GM21526 (cell line): ENCODE measurements around the gene PWP2.
"Not testable (repeated sequence)": the region's sequence is repeated elsewhere in the genome, so short reads cannot be mapped to it uniquely, and the experiment has no call there.

Experiments
- ATAC-seq: cut with Tn5 transposase; IDR thresholded peaks from one replicate; pipeline ENCODE4 v1.9.1; 2021; ENCODE audit warnings: moderate library complexity; ENCODE audit not compliant: unreplicated experiment, low FRiP score

PWP2 gene

GRCh38 chr21:44082648-44083440, 24.4 kb upstream of the PWP2 start:
- no peak for ATAC-seq

GRCh38 chr21:44083631-44084291, 23.4 kb upstream of the PWP2 start:
- ATAC-seq = no peak

DNA sequence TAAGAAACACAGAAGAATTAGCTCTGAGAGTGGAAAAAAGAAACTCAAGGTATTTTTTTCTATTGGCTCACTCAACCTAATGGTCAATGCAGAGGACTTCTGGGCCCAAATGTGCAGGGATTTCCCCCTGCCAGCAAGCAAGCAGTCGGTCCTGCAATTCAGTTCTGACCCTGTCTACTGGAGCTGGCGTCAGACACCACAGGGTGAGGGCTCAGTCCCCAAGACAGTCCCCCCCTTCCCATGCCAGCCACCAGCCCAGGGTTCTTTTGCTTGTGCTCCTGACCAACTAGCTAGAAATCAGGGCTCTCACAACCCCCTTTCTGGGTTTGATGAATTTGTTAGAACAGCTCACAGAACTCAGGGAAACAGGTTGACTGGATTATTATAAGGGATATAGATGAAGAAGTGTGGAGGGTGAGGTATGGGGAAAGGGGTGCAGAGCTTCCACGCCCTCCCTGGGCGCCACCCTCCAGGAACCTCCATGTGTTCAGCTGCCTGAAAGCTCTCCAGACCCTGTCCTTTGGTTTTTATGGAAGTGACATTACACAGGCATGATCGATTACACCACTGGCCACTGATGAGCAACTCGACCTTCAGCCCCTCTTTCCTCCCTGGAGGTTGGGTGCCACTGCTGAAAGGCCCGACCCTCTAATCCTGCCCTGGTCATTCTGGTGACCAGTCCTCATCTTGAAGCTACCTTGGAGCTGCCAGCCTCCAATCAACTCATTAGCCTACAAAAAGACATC, 22.5 kb upstream of the PWP2 start:
- ATAC-seq = no peak

- no peak for ATAC-seq
Measured at GRCh38 chr21:44085491-44086321, 21.5 kb upstream of the PWP2 start.

- no peak for ATAC-seq
Measured at GRCh38 chr21:44086636-44087425, 20.4 kb upstream of the PWP2 start.

DNA sequence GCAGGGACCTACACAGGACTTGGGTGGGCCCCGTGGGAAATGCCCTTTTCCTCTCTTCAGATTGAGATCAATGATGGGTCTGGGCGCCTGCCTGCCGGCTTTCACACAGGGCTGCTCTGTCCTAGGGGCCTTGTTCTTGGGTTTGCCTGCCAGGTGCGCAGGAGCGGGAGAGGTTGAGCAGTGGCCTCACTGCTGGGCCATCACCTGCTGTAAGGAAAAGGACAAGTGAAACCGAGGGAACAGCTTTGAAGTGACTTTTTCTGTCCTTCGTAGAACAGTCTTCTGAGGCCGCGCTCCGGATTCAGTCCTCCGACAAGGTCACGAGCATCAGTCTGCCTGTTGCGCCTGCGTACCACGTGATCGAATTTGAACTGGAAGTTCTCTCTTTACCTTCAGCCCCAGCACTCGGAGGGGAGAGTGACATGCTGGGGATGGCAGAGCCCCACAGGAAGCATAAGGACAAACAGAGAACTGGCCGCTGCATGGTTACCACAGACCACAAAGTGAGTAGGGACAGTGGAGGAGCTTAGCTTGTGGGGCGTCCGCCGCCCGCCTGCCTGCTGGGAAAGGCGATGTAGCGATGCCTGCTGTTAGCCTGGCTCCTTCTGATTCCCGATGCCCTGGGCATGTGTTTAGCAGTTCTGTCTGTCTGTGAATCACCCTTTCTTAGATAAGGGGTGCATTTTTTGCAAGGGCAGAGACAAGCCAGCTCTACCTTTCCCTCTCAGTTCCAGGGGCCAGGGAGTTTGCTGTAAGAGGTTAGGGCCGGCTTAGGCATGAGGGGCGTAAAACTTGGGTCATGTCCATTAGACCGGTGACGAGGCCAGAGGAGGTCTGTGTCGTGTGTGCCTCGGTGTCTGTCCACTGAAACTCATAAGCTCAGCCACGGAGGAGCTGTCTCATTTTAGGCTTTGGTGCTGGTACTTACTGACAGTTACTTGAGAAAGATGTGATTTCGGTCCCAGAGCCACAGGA, 19.5 kb upstream of the PWP2 start:
- ATAC-seq = no peak

DNA sequence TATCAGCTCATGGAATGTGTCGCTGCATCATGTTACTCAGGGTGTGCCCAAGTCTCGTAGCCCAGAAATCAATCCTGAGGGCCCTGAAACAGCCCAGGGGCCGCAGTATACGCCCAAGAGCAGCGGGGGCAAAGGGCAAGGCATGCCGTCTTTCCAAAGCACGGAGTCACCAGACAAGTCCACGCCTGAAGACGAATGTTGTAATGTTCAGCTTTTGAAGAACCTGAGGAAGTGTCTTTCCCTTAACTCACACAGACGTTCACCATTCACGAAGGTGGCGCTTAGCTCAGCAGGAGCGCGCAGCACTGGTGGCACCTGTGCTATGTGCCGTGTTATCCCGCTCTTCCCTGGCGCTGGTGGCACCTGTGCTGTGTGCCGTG, 18.8 kb upstream of the PWP2 start:
- no peak for ATAC-seq

- no peak for ATAC-seq
Measured at GRCh38 chr21:44089001-44089911, 17.9 kb upstream of the PWP2 start.

DNA sequence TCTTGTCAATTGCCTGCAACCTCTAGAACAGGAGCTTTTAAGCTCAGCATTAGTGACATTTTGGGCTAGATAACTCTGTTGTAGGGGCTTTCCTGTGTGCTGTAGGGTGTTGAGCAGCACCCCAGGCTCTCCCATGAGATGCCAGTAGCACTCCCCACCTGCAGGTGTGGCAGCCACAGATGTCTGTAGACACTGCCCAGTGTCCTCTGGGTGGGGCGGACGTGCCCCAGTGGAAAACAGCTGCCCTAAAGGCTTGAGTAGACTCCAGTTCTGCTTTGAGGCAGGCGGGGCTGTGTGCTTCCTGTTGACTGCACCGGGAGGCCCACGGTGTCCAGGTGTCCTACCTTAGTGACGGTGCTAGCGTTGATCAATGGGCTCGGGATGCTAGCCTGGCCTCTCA, 16.9 kb upstream of the PWP2 start:
- no peak for ATAC-seq

DNA sequence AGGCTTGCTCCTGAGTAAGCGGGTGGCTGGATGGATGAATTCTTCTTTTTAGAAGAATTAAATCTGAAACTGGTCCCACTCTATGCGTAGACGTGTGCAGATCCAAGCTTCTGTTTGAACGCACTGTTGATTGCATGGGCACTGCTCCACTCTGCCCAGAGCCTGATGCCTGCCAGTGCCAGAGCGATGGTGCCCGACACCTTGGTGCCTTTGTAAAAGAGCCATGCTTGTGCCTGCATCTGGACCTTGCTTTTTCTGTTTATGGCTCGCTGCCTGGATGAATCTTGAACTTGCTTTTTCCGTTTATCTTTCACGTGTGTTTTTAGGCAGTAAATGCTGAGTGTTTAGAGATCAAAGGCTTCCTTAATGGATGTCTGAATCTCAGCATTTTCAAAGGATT, 15.0 kb upstream of the PWP2 start:
- ATAC-seq = no peak

DNA sequence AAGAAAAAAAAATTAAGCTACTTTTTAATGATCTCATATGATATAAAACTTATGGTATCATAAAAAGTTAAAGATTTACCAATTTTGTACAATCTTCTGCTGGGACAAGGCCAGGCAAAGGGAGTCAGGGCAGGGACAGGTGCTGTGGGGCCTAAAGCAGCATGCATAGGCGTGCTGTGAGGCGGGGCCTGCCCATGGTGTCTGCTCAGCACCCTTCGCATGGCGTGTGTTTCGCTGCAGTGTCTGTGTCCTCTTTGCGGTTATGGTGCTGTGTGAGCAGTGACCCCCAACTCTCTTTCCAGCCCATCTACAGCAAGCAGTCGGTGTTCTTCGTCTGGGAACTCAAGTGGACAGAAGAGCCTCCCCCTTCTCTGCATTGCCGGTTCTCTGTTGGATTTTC, 13.4 kb upstream of the PWP2 start:
- no peak for ATAC-seq

DNA sequence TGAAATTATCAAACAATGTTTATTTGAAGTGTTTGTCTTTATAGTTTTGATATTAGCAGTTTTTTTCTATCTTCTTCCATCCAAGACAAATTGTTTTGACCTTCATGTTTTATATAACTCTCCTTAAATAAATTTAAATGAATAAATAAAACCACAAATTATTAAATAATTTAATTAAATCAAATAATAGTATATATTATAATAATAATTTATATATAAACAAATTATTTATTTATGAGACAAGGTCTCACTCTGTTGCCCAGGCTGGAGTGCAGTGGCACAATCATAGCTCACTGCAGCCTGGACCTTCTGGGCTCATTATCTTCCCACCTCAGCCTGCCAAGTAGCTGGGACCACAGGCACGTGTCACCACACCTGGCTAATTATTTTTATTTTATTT, 12.4 kb upstream of the PWP2 start:
- ATAC-seq = no peak

DNA sequence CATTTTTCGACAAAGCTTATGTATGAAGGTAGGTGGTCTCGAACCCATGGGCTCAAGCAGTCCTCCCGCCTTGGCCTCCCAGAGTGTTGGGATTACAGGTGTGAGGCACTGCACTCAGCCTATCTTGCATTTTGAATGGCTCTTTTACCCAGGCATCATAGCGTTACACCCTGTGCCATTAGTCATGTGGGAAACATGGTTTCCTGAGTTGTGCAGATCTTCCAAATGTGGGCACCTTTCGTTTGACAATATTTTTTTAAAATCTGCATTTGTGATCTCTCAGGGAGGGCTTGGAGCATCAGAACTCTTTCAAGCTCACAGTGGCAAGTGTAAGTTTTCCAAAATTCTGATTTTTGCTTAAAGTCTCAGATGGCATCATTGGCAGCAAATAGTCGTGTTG, 8.7 kb upstream of the PWP2 start:
- ATAC-seq = not testable (repeated sequence)

DNA sequence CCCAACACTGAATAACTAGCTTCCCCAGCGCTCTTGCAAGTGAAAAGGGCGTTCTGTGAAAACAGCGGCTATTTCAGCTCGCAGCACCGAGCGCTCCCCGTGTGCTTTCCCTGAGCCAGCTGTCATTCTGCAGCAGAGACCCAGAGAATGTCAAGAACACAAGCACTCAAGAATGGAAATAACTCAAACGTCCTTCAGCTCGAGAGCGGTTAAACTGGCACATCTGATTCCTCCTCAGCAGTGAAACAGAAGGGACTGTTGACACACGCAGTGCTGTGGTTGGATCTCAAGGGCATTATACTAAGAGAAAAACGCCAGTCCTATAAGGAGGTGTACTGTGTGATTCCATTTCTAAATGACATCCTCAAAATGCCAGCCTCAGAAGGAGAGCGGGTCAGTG, 8.2 kb upstream of the PWP2 start:
- ATAC-seq = not testable (repeated sequence)

DNA sequence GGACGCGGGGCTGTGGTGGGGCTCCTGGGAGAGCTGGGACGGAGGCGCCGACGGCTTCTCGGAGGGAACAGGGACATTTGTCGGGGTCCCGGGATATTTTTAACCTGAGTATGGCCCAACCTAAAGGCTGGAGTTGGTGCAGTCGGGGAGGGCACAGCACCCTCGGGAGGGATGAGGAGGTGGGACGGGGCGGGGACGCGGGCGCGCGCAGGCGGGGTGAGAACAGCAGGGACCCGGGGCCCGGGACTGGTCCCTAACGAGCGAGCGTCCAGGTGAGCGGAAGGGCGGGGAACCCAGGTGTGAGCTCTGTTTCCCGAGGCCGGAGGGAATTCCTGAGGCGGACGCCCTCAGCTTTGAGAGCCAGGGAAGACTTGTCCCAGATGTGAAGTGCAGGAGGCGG, 390 bp downstream of the PWP2 start:
- ATAC-seq = not testable (repeated sequence)

DNA sequence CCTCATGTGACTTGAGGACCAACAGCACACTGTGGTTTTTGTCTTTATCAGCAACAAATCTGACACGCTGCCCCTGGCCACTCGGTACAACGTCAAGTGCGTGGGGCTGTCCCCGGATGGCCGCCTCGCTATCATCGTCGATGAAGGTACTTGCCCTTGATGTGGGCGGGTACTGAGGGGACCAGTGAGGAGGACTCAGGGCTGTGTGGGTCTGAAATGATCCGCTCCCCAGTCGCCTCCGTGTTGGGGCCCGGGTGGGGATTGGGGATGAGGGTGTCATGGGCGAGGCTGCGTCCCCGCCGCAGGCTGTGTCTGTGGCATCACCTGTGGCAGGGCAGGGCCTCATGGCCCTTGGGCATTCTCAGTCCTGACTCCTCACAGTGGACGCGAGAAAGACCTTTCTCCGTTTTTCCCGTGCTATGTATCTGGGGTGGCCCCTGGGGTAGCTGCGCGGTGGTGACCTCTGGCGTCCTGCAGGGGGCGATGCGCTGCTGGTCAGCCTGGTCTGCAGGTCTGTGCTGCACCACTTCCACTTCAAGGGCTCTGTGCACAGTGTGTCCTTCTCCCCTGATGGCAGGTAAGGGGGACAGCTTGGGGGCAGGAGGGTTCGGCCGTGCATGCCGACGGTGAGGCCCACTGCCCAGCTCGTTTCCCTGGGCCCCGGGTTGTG, 6.6 kb downstream of the PWP2 start:
- ATAC-seq = not testable (repeated sequence)

GRCh38 chr21:44122131-44122530, 14.9 kb downstream of the PWP2 start:
- ATAC-seq = not testable (repeated sequence)
